ENCODE results near the gene DHRS3. TPM values are rescaled to one million over a fixed set of nuclear protein-coding genes. Genes with fewer than 3 reads are reported as not detected.

DHRS3 gene
- total RNA-seq, 1 experiment from 2014 or later = 87.0 TPM

- H3K4me1 ChIP-seq (ENCODE audit: control insufficient read depth in 1 of 2, insufficient read depth in 2 of 2, low read length in 2 of 2) = no peaks in the 10 kb centered on the region
- intact Hi-C loops (cut with micrococcal nuclease) = no loop called here
- H3K9me3 ChIP-seq (ENCODE audit: control insufficient read depth in 1 of 2, insufficient read depth in 1 of 2, low read depth in 1 of 2, low read length in 2 of 2) = peaks cover 10 to 18% of the 10 kb centered on the region in 2 experiments; a peak in 3 of 4 replicates
- no peaks in the 10 kb centered on the region for H3K27me3 ChIP-seq (ENCODE audit: insufficient read depth, low read length)
- H3K79me2 ChIP-seq (ENCODE audit: insufficient read depth, low read length) = no peaks in the 10 kb centered on the region
- ATAC-seq (no peak), DNase-seq (ENCODE audit: low read depth, low spot score) (no peak)
- no peaks in the 10 kb centered on the region for H3K36me3 ChIP-seq (ENCODE audit: control insufficient read depth in 1 of 2, insufficient read depth in 2 of 2, low read length in 2 of 2)
- H3K4me2 ChIP-seq (ENCODE audit: low read length) = no peak overlapping the region
- RAD21 ChIA-PET (ENCODE audit: low non-redundant PET in 1 of 2, low total read pairs in 2 of 2, uncharacterized antibody in 2 of 2, unreplicated experiment in 2 of 2) = no interaction called here
- H2AFZ ChIP-seq (ENCODE audit: low read depth, low read length, poor library complexity, severe bottlenecking) = no peak overlapping the region
- TF ChIP-seq ZFX (IDR thresholded peaks at IDR 0.05) (no peak), EZH2phosphoT487 (IDR thresholded peaks at IDR 0.05; ENCODE audit: borderline replicate concordance) (no peak), ZBTB33 (IDR thresholded peaks at IDR 0.05; ENCODE audit: extremely low read depth, insufficient replicate concordance, low read length) (no peak), ATF3 (IDR thresholded peaks at IDR 0.05) (no peak), EGR1 (IDR thresholded peaks at IDR 0.05; ENCODE audit: low read depth) (no peak), SP1 (IDR thresholded peaks at IDR 0.05; ENCODE audit: low read depth) (no peak), POLR2A (IDR thresholded peaks at IDR 0.05; ENCODE audit: borderline replicate concordance, extremely low read depth, insufficient read depth, insufficient read length) (no peak), FOSL1 (IDR thresholded peaks at IDR 0.05; ENCODE audit: low read depth) (no peak), MAX (IDR thresholded peaks at IDR 0.05) (no peak), CBX3 (IDR thresholded peaks at IDR 0.05; ENCODE audit: low read depth) (no peak), EZH2 (IDR thresholded peaks at IDR 0.05) (no peak), POLR2AphosphoS5 (IDR thresholded peaks at IDR 0.05; ENCODE audit: low read depth, low read length) (no peak)
- POLR2A ChIA-PET = no interaction called here
- no TSS peak for BruUV-seq (replicated peaks)
- H3K4me3 ChIP-seq (replicated peaks in 1 of 2; ENCODE audit: low read depth in 1 of 2, low read length in 2 of 2) = no peak overlapping the region
- CTCF ChIA-PET = interaction anchor here (1.2 kb wide), 1 partner anchor 15 kb away, joined by 4 read pairs; no protein-coding TSS in a partner anchor
- H3K9me2 ChIP-seq (ENCODE audit: insufficient read depth) = no peaks in the 10 kb centered on the region
- no peaks in the 10 kb centered on the region for H4K20me1 ChIP-seq (ENCODE audit: insufficient read depth)
- H3K27ac ChIP-seq (ENCODE audit: low read depth, low read length) = no peak overlapping the region
- no peak overlapping the region for H3K9ac ChIP-seq (ENCODE audit: low read length)
Measured at GRCh38 chr1:12644237-12644636, 26.2 kb upstream of the DHRS3 start.

All from HCT116 (cell line).